ENCODE results near the gene TNFRSF25.
"Not testable (repeated sequence)": the region's sequence is repeated elsewhere in the genome, so short reads cannot be mapped to it uniquely, and the experiment has no call there.

Gene TNFRSF25

DNA sequence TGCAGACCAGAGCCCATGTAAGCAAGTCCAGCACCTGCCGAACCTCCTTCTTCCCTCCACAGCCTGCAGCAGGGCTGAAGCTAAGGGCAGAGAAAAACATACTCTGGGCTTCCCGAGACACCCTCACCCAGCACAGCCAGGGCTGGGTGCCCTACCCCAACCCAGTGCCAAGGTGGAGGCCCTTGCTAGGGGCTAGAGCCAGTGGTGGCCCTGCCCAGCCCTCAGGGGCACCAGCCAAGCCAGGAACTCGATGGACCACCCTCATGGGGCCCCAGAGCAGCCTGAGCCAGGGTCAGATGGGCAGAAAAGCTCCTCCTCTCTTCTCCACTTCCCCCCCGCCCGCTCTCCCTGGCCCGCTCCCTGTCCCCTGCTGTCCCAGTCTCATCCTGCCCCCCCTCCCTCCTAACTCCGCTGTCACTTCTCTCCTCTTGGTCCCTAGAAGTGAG, 15.9 kb downstream of the TNFRSF25 start:
- no peak for DNase-seq

DNA sequence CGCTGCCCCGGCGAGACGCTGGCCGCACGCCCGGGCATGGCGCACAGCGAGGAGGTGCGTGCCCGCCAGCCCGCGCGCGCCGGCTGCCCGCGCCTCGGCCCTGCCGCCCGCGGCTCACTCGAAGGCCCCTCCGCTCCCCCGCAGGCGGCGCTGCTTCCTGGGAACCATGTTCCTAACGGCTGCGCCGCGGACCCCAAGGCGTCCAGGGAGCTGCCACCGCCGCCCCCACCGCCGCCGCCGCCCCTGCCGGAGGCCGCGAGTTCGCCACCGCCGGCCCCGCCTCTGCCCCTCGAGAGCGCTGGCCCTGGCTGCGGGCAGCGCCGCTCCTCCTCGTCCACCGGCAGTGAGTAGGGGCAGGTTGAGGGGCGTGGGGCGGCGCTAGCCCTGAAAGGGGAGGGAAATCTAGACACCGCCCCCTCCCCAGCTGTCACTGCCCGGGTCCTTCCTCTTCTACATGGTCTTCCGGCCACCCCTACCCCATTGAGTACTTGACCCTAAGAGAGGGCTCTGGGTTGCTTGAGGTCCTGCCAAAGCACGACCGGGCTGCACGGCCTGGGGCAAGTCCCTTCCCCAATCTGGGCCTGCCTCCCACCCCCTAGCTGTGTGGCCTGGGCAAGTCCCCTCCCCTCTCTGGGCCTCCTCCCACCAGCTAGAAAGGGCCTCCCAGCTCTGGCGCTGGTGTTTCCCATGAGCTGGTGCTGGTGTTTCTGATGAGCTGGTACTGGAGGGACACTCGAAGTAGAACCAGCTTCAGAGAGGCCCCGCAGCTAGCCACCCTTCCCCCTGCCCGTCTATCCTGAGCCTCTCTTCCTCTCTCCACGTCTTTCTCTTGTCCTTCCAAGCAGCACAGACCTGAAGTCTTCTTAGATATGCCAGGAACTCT, 17.0 kb downstream of the TNFRSF25 start:
- no peak for DNase-seq

DNA sequence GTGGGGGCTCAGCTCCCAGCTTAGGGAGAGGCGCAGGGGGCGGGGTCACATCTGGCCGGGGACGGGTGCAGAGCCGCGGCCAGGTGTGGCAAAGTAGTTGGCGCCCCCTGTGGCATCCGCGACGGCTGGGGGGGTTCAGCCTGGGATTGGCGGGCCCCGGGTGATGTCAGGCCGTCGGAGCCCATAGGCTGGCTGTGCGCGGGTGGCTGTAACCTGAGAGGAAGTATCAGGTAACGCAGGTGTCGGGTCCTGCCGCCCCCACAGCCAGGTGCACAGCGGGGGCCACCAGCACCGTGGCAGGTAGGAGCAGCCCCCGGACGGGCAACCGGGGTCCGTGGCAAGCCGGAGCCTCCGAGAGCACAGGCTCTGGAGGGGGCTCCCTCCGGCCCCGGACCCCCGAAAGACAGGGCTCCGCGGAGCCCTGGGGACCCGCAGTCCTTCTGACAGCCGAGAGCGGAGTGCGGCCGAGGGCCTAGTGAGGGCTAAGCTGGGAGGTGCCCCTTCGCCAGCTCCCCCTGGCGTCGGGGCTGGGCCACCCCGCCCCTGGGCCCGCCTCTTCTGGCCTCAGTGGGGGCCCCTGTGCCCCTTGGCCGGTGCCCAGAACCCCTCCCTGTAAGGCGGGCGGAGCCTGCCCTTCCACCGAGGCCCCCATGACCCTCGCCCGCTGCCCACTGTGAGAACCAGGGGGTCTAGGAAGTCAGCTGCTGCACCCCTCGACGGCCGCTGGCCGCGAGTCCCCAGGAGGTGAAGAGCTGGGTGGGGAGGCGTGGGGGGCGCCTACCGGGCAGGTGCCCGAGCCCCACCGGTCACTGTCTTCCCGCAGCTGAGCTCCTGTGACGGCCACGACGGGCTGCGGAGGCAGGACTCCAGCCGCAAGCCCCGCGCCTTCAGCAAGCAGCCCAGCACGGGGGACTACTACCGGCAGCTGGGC, 17.9 kb downstream of the TNFRSF25 start:
- DNase-seq, result no peak

DNA sequence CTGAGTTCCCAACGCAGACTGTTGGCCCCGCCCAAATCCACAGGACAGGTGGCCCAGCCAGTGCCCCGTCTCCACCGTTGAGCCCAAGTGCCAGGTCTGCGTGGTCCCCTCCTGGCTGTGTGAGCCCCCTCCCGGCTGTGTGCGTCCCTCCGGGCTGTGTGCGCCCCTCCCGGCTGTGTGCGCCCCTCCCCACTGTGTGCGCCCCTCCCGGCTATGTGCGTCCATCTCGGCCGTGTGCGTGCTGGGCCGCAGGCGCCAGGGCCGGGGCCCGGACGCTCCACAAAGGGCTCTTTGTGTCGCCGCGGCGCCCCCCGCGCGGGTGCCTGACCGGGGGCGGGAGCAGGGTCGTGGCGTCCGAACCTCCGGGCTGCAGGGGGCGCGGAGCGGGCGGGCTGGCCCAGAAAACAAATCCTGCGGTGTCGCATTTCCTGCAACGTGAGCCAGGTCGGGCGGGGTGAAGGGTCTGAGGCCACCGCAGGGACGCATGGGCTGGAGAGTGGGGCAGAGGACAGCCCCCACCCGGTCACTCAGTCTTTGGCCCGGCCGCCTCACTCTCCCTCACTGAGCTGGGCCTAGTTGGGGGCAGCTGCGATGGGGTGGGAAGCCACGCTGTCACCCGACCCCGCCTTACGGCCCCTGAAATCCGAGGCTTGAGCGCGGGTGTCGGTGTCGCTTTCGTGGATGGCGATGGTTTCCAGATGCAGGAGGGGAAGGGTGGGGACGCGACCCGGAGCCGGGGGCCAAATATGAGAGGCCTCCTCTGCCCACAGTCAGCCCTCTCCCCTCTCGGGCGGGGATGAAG, 18.8 kb downstream of the TNFRSF25 start:
- no peak for DNase-seq

DNA sequence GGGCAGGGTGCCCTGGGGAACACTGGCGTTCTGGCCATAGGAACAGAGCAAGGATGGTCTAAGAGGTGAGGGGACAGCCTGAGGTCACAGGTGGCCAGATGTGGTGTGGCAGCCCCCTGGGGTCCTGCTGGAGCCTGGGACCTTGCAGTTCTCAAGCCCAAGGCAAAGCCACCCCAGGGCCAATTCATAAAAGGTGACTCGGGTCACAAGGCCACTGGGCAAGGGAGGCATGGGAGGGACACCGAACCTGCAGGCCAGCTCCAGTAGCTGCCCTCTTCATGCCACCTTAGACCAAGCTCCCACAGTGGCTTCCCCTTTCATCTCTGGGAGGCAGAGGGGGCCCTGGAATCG, 19.3 kb downstream of the TNFRSF25 start:
- DNase-seq, result no peak

DNA sequence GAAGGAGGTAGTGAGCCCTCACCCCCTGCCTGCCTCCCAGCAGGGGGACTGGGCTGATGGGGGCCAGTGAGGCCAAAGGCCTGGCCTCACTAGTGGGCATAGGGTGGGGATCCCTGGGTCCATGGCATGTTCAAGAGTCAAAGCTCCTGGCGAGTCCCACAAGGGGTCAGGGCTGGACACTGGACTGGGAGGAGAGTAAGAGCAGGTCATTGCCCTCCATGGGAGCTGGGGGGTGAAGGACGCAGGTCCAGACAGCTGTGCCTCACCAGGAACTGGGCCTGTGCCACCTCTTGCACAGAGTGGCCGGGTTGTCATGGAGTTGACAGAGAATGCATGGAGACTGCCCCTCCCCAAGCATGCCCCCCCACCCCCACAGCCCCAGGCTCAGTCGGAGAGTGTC, 20.0 kb downstream of the TNFRSF25 start:
- not testable (repeated sequence) for DNase-seq

DNA sequence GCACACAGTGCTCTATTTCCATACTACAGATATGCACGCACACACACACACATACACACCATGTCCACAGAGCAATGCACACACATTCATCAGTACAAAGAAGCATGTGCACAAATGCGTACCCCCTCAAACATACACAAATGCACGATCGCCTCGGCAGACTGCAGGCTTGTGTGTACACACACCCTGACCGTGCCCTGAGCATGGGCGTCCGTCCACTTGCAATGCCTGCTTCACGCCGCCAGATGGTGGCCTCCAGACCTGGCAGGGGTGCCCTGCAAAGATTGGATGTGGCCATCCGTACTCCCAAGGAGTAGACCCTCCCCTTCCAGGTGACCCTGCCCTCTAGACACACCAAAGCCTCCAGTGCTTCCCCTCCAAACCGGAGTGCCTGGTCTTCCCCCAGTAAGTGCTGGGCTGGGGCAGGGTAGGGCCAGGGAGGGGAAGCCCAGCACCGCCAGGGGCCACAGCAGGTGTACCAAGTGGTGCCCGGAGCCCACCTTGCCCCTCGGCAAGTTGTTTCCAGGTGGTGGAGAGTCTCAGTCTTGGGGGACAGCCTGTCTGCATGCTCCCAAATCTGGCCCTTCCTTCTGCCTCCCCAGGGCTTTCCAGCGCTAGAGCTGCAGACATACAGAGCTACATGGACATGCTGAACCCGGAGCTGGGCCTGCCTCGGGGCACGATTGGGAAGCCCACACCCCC, 20.8 kb downstream of the TNFRSF25 start:
- DNase-seq, result no peak

DNA sequence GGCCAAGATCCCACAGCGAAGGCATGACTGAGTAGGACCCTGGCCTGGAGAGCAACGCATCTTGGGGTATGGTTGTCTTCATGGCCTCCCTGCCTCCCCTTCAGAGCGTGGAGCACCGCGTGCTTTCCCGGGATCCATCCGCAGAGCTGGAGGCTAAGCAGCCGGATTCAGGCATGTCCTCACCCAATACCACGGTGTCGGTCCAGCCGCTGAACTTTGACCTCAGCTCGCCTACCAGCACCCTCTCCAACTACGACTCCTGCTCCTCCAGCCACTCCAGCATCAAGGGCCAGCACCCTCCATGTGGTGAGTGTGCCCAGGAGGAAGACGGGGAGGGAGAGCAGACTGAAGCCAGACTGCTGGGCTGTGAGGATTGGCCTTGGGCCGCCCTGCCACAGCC, 21.6 kb downstream of the TNFRSF25 start:
- DNase-seq, result no peak

DNA sequence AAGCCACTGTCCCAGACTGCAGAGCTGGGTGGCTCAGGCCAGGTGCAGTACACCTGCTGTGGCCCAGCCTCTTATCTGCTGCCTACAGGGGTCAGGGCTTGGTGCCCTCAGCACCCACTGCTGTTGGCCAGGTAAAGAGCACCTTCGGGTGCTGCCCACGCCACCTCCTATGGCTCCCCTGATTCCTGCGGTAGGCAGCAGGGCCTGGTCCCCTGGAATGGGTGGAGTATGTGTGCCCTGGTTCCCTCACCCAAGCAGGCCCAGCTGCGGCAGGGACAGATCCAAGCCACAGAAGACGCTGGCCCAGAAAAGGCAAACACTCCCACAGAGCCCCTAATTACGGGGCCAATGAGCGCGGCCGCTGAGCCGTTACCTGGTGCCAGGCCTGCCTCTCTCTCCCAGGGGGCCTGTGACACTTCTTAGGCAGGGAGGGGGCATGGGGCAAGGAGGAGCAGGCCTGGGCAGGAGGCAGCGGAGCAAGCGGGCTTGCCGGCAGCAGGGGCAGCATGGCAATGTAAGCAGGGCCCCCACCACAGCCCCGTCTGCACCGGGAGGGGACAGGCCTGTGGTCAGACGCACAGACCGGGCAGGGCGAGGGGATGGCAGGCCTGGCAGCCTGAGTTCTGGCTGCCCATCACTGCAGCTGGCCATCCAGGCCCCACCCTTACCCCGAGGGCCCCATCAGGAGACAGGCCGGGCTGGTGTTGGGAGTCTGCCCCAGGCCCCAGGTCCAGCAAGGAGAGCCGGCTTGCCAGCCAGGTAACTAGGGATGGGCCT, 22.4 kb downstream of the TNFRSF25 start:
- DNase-seq, result no peak

DNA sequence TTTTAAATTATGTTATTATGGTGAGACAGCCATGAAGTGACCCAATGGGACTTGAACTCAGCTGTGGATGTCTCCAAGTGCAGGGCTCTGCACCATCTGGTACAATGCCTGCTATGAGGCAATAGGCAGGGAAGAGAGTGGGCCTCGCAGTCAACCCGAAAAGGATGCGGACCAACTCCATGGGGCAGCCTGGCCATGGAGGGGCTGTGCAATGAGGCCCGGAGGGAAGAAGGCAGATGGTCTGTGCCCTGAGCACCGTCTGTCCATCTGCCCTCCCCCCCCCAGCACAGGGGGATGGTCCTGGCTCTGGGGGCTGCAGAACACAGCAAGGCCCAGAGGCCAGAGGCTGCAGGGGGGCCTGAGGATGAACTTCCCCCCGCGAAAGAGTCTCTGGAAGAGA, 24.4 kb downstream of the TNFRSF25 start:
- no peak for DNase-seq

DNA sequence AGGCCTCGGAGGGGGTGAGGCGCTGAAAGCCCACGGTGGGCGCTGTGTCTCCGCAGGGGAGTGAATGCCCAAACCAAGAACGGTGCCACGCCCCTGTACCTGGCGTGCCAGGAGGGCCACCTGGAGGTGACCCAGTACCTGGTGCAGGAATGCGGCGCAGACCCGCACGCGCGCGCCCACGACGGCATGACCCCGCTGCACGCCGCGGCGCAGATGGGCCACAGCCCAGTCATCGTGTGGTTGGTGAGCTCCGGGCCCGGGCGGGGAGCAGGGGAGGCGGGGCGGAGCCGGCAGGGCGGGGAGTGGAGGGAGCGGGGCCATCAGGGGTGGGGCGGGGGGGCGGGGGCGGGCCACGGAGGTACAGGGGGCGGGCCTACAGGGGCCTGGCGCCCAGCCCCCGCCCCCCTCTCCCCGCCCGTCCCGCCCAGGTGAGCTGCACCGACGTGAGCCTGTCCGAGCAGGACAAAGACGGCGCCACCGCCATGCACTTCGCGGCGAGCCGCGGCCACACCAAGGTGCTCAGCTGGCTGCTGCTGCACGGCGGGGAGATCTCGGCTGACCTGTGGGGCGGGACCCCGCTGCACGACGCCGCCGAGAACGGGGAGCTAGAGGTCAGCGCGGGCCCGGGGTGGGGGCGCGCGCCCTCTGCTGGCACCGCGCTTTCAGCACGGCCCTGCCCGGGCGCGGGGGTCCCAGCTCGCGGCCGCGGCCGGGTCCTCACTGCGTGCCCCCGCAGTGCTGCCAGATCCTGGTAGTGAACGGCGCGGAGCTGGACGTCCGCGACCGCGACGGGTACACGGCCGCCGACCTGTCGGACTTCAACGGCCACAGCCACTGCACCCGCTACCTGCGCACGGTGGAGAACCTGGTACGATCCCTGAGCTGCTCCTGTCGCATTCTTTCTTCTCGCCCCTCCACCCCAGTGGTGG, 25.5 kb downstream of the TNFRSF25 start:
- no peak for DNase-seq

DNA sequence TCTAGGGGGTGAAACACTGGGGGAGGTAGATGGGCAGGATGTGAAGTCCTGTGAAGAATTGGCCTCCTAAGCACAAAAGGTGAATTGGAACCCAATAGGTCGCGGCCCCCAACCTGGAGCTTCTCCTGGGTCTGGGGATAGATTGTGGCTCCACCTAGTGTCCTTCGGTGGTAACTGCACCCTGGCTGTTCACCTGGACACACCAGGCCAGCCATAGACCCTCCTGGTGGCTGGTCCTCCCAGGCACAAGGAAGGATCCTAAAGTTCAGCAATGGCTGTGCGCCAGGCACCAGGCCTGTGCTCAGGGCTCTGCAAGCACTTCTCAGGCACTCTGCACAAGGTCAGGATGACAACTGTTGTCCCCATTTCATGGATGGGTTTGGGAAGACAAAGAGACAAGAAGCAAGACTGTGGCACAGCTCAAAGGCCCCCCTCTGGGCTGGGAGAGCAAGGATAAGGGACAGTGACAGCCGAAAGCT, 27.9 kb downstream of the TNFRSF25 start:
- no peak for DNase-seq

DNA sequence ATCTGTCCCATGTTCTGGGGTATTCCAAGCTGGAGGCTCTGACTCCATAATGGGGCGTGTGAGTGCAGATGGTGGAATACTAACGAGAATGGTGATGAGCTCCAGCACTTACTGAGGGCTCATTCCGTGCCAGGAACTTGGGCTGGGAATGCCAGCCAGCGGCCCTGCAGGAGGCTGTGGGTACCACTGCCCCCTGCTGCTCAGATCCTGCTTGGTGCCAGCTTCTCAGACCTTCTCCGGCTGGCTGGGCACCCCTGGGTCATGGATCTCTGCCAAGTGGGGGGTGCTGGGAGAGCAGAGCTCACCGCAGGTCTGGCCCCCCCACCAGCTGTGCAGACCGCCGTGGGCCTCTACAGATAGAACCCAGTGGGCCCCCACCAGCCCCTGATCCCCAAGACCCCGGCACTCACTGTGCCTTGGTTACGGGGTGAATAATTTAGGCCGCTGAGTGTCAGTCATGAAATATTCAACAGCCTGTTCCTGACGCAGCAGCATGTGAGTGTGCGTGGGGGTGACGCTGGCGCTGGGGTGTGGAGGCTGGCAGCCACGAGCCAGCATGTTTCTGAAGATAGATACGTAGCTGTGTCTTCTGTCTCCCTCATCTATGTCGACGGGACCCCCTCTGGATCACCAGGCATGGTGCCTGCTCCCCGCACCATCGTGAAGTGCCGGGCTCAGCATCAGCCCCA, 28.8 kb downstream of the TNFRSF25 start:
- DNase-seq, result not testable (repeated sequence)

DNA sequence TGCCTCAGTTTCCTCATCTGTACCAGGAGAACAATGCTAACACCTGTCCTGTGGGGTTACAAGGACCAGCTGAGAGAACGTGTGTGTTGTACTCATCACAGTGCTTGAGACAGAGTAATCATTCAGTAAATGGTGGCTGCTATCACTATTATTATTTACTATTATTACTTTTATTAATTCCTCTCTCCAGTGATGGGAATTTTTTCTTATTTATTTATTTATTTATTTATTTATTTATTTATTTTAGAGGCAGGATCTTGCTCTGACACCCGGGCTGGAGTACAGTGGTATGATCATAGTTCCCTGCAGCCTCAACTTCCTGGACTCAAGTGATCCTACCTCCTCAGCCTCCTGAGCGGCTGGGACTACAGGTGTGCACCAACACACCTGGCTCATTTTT, 29.7 kb downstream of the TNFRSF25 start:
- DNase-seq, result not testable (repeated sequence)

DNA sequence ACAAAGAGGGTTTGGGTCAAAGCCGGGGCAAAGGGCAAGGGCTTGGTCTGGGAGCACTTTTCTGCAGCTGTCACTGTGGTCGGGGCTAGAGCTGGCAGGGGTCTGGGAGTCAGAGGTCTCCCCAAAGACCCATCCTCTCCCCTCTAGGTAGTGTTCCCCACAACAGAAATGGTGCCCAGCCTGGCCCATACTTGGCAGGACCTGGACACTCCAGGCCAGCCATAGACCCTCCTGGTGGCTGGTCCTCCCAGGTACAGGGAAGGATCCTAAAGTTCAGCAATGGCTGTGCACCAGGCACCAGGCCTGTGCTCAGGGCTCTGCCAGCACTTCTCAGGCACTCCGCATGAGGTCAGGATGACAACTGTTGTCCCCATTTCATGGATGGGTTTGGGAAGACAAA, 30.4 kb downstream of the TNFRSF25 start:
- DNase-seq, result no peak

DNA sequence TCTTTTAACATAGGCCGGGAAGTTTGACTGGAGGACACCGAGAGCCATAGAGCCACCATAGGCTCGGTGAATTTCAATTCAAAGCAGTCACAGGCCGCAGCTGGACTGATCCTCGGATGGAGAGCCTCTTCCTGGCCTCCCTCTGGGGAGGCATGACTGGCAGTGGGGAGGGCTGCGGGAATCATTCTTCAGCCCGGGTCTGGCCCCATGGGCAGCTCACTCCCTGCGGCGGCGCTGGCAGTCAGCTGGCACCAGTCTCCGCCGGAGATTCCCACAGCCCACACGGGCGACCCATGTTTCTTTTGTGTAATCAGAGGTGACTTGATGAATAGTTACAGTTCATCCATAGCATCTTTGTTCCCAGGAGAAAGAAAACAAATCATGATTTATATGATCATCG, 30.8 kb downstream of the TNFRSF25 start:
- DNase-seq, result no peak

DNA sequence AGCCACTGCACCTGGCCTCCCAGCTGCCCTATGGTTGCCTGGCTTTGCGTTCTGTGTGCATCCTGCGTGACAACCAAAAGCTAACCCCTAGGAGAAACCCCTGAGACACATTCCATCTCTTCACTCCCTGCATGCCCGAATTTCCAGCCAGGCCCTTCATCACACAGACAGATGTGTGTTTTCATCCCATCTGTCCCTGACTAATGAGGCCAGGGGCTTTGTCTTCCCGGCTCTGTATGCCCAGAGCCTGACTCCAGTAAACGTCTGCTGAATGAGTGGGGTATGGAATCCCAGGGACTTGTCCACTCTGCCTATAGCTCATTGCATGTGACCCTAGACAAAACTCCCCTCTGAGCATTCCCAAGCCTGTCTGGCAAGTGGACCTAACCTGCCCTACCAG, 31.8 kb downstream of the TNFRSF25 start:
- DNase-seq, result no peak

DNA sequence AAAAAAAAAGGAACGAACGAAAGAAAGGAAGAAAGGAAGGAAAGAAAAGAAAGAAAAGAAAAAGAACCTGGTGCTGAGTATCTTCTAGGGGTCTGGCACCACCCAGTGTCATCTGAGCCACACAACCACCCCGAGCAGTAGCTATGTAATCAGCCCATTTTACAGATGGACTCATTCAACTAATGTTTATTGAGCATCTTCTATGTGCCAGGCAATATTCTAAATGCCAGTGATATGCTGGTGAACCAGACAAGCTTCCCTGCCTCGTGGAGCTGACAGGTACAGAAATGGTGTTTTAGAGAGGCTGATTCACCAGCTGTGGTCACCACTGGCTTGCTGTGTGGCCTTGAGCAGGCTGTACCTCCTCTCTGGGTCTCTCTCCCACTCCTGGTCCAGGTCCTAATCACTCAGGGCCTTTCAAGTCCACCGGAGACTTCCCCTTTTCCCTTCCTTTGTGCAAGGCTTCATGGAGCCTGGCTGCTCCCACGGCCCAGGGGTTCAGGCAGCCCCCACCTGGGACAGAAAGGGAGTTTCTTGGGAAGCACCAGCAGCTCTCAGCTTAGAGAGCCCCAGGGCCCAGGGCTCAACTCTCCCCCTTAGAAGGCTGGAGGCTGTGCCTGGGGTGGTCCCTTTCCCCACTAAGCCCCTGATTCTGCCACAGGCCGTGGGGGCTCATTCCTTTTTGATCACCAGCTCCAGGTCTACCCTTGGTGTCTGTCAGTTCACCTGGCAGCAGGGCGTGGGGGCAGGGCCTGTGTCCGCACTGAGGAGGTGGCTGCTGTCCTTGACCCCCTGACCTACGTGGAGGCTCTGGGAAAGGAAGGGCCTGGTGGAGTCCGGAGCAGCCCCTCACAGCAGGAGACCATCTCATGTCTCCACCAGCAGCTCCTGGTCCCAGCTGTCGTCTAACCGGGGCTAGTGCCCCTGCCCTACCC, 34.1 kb downstream of the TNFRSF25 start:
- not testable (repeated sequence) for DNase-seq
